ENCODE data around the gene CTNND2. TPM values are rescaled to one million over a fixed set of nuclear protein-coding genes. Genes with fewer than 3 reads are reported as not detected.

Gene CTNND2
- total RNA-seq (2022) (not detected in 2 replicates), Bru-seq, nascent RNA (percentile 6 among the genes with signal in this experiment), BruChase-seq, experiment 1, labeled RNA remaining after a 6-hour chase (percentile 2 among the genes with signal in this experiment), BruChase-seq, experiment 2, labeled RNA remaining after a 2-hour chase (percentile 3 among the genes with signal in this experiment)
- long read RNA-seq = 0 reads

DNA sequence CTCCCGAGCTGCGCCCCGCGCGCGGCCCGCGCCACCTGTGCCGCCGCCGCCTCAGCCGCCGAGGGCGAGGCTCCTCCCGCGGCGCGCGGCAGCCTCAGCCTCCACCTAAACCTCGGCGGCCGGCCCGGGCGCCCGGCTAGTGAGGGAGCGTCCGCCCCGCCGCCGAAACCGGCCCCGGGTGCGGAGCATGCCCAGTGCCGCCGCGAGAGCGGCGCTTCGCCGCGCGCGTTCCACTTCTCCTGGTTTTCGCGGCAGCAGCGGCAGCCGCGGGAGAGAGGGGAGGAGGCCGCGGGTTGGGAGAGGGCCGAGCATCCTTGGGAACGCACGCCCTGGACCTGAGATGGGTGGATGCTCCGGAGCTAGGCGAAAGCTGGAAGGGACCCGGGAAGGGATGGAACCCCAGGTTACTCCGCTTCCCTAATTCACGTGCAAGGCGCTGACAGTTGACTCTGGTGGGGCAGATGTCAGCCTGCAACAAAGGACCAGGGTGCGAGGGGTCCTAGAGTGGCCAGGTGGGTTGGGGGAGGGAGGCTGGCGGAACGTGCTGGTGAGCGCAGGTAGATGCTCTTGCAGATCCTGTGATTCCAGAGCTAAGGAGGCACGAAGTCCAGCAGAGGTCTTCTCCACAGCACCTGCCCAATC lies at the start of gene CTNND2:
CTNND2 (minus strand) TSS at position 182 of the 642 bp plus-strand sequence. CDS start 593 bp downstream, outside the sequence.
- no peak for TF ChIP-seq CTCF (IDR thresholded peaks at IDR 0.05; ENCODE audit: unreplicated experiment)
- DNase-seq (ENCODE audit: unreplicated experiment) = peak; percentile 20
- intact Hi-C loops (cut with micrococcal nuclease) = no loop called here
- BruUV-seq (replicated peaks) = no TSS peak
- Mint-ChIP-seq H3K36me3 (ENCODE audit: insufficient read depth, unreplicated experiment) (no peaks in the 10 kb centered on the region), H3K9me3 (ENCODE audit: unreplicated experiment) (no peaks in the 10 kb centered on the region), H3K4me1 (ENCODE audit: insufficient read depth, unreplicated experiment) (peaks cover 6% of the 10 kb centered on the region), H3K27me3 (ENCODE audit: insufficient read depth, unreplicated experiment) (peaks cover 59% of the 10 kb centered on the region), H3K4me3 (ENCODE audit: unreplicated experiment) (peak within 1 kb of the TSS; percentile 2), H3K27ac (ENCODE audit: low read depth, unreplicated experiment) (no peak within 1 kb of the TSS)
- ChIA-PET POLR2A (no interaction called here), CTCF (interaction anchor here (0.8 kb wide), 1 partner anchor 1575 kb away, joined by 3 read pairs; no protein-coding TSS in a partner anchor)

- no peaks in the 10 kb centered on the region for H3K36me3 Mint-ChIP-seq (ENCODE audit: insufficient read depth, unreplicated experiment)
- no TSS peak for BruUV-seq (replicated peaks)
- ChIA-PET CTCF (no interaction called here), POLR2A (no interaction called here)
- H3K27me3 Mint-ChIP-seq (ENCODE audit: insufficient read depth, unreplicated experiment) = no peaks in the 10 kb centered on the region
- peaks cover 7% of the 10 kb centered on the region for H3K9me3 Mint-ChIP-seq (ENCODE audit: unreplicated experiment)
- TF ChIP-seq CTCF (IDR thresholded peaks at IDR 0.05; ENCODE audit: unreplicated experiment) = no peak
- intact Hi-C loops (cut with micrococcal nuclease) = no loop called here
- H3K4me1 Mint-ChIP-seq (ENCODE audit: insufficient read depth, unreplicated experiment) = no peaks in the 10 kb centered on the region
- peak; percentile 4 for DNase-seq (ENCODE audit: unreplicated experiment)
- H3K4me3 Mint-ChIP-seq (ENCODE audit: unreplicated experiment) = no peak overlapping the region
- no peak overlapping the region for H3K27ac Mint-ChIP-seq (ENCODE audit: low read depth, unreplicated experiment)
These were observed 42.1 kb upstream of the CTNND2 start for GRCh38 chr5:11946317-11946716.

GRCh38 chr5:11941566-11941965 lies 37.3 kb upstream of the CTNND2 start:
- ChIA-PET CTCF (no interaction called here), POLR2A (no interaction called here)
- Mint-ChIP-seq H3K27me3 (ENCODE audit: insufficient read depth, unreplicated experiment) (no peaks in the 10 kb centered on the region), H3K4me3 (ENCODE audit: unreplicated experiment) (no peak overlapping the region), H3K4me1 (ENCODE audit: insufficient read depth, unreplicated experiment) (no peaks in the 10 kb centered on the region), H3K9me3 (ENCODE audit: unreplicated experiment) (peaks cover 7% of the 10 kb centered on the region), H3K36me3 (ENCODE audit: insufficient read depth, unreplicated experiment) (no peaks in the 10 kb centered on the region), H3K27ac (ENCODE audit: low read depth, unreplicated experiment) (no peak overlapping the region)
- no peak for TF ChIP-seq CTCF (IDR thresholded peaks at IDR 0.05; ENCODE audit: unreplicated experiment)
- BruUV-seq (replicated peaks) = no TSS peak
- intact Hi-C loops (cut with micrococcal nuclease) = no loop called here
- peak; percentile 5 for DNase-seq (ENCODE audit: unreplicated experiment)

DNA sequence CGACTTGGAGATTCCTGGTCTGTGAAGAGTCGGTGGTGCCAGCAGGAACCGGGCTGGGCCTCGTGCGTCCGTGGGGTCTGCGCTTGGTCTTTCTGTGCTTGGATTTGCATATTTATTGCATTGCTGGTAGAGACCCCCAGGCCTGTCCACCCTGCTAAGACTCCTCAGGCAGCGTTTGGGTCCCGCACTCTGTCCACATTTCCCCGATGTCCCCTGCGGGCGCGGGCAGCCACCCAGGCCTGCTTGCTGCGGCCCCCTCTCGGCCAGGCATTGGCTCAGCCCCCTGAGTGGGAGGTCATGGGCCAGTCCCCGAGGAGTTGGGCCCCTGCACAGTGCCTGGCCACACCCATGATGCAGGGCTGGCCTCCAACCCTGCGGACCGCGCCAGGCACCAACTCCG lies 27.4 kb upstream of the CTNND2 start:
- Mint-ChIP-seq H3K4me1 (ENCODE audit: insufficient read depth, unreplicated experiment) (no peaks in the 10 kb centered on the region), H3K27me3 (ENCODE audit: insufficient read depth, unreplicated experiment) (no peaks in the 10 kb centered on the region), H3K9me3 (ENCODE audit: unreplicated experiment) (no peaks in the 10 kb centered on the region), H3K36me3 (ENCODE audit: insufficient read depth, unreplicated experiment) (no peaks in the 10 kb centered on the region), H3K27ac (ENCODE audit: low read depth, unreplicated experiment) (no peak overlapping the region), H3K4me3 (ENCODE audit: unreplicated experiment) (no peak overlapping the region)
- no TSS peak for BruUV-seq (replicated peaks)
- no peak for TF ChIP-seq CTCF (IDR thresholded peaks at IDR 0.05; ENCODE audit: unreplicated experiment)
- DNase-seq (ENCODE audit: unreplicated experiment) = no peak
- POLR2A ChIA-PET = no interaction called here
- CTCF ChIA-PET = no interaction called here
- intact Hi-C loops (cut with micrococcal nuclease) = no loop called here

All from MCF 10A (cell line).